ENCODE results near the gene CERS6.

The CERS6 gene

GRCh38 chr2:168719446-168719845 is 263.4 kb downstream of the CERS6 start:
- no peak overlapping the region for H3K4me3 ChIP-seq (ENCODE audit: low read depth, low read length)
- TF ChIP-seq CTCF (IDR thresholded peaks at IDR 0.05; ENCODE audit: low read depth, low read length): no peak
- no peaks in the 10 kb centered on the region for H3K27me3 ChIP-seq
- H3K36me3 ChIP-seq: no peaks in the 10 kb centered on the region
- H3K9me3 ChIP-seq: no peaks in the 10 kb centered on the region
- no peaks in the 10 kb centered on the region for H3K4me1 ChIP-seq
- DNase-seq: no peak

- Histone ChIP-seq H3K27me3 (no peaks in the 10 kb centered on the region), H3K9me3 (no peaks in the 10 kb centered on the region), H3K36me3 (no peaks in the 10 kb centered on the region), H3K4me3 (ENCODE audit: low read depth, low read length) (no peak overlapping the region), H3K4me1 (no peaks in the 10 kb centered on the region)
- no peak for TF ChIP-seq CTCF (IDR thresholded peaks at IDR 0.05; ENCODE audit: low read depth, low read length)
- DNase-seq: no peak
Observed at GRCh38 chr2:168722592-168722991, 266.5 kb downstream of the CERS6 start.

GRCh38 chr2:168723275-168723899 is 267.3 kb downstream of the CERS6 start:
- DNase-seq: no peak
- Histone ChIP-seq H3K27me3 (no peaks in the 10 kb centered on the region), H3K9me3 (no peaks in the 10 kb centered on the region), H3K4me3 (ENCODE audit: low read depth, low read length) (no peak overlapping the region), H3K4me1 (no peaks in the 10 kb centered on the region), H3K36me3 (no peaks in the 10 kb centered on the region)
- TF ChIP-seq CTCF (IDR thresholded peaks at IDR 0.05; ENCODE audit: low read depth, low read length): no peak

GRCh38 chr2:168726375-168726774 is 270.3 kb downstream of the CERS6 start:
- Histone ChIP-seq H3K4me1 (no peaks in the 10 kb centered on the region), H3K27me3 (no peaks in the 10 kb centered on the region), H3K4me3 (ENCODE audit: low read depth, low read length) (no peak overlapping the region), H3K9me3 (no peaks in the 10 kb centered on the region), H3K36me3 (no peaks in the 10 kb centered on the region)
- no peak for TF ChIP-seq CTCF (IDR thresholded peaks at IDR 0.05; ENCODE audit: low read depth, low read length)
- no peak for DNase-seq

GRCh38 chr2:168727904-168728470 is 271.9 kb downstream of the CERS6 start:
- Histone ChIP-seq H3K36me3 (no peaks in the 10 kb centered on the region), H3K4me1 (no peaks in the 10 kb centered on the region), H3K9me3 (no peaks in the 10 kb centered on the region), H3K4me3 (ENCODE audit: low read depth, low read length) (no peak overlapping the region), H3K27me3 (no peaks in the 10 kb centered on the region)
- no peak for TF ChIP-seq CTCF (IDR thresholded peaks at IDR 0.05; ENCODE audit: low read depth, low read length)
- no peak for DNase-seq

- H3K4me3 ChIP-seq (ENCODE audit: low read depth, low read length): no peak overlapping the region
- H3K36me3 ChIP-seq: no peaks in the 10 kb centered on the region
- H3K9me3 ChIP-seq: no peaks in the 10 kb centered on the region
- H3K4me1 ChIP-seq: no peaks in the 10 kb centered on the region
- no peaks in the 10 kb centered on the region for H3K27me3 ChIP-seq
- DNase-seq: no peak
- no peak for TF ChIP-seq CTCF (IDR thresholded peaks at IDR 0.05; ENCODE audit: low read depth, low read length)
Observed at GRCh38 chr2:168729455-168729854, 273.4 kb downstream of the CERS6 start.

All from BE2C (cell line).